Ascending aorta (tissue), 2 donors: ENCODE data around the gene SECTM1. TPM values are rescaled to one million over a fixed set of nuclear protein-coding genes. Genes with fewer than 3 reads are reported as not detected.

Source experiments
- DNase-seq, 2 donors: peaks; one replicate each; pipeline ENCODE4 v3.0.0-alpha.2; 2019; ENCODE audit warnings: low spot score in 2 of 2
- H3K27ac ChIP-seq, 2 donors: fragments of 200-600 bp; sonication (generic); one replicate each; pipeline ENCODE4 v1.5.1; 2016 to 2017; ENCODE audit warnings: mild to moderate bottlenecking in 1 of 2
- H3K27me3 ChIP-seq: fragments of 200-600 bp; sonication (generic); one replicate; pipeline ENCODE4 v1.5.1; 2017
- H3K36me3 ChIP-seq, 2 donors: fragments of 200-600 bp; sonication (generic); one replicate each; pipeline ENCODE4 v1.5.1; 2016
- H3K4me1 ChIP-seq, 2 donors: fragments of 200-600 bp; sonication (generic); one replicate each; pipeline ENCODE4 v1.5.1; 2016 to 2017; ENCODE audit warnings: mild to moderate bottlenecking in 1 of 2
- H3K4me3 ChIP-seq, 2 donors: fragments of 200-600 bp; sonication (generic); one replicate each; pipeline ENCODE4 v1.5.1; 2016 to 2017; ENCODE audit warnings: mild to moderate bottlenecking in 1 of 2
- H3K9me3 ChIP-seq, 2 donors: fragments of 200-600 bp; sonication (generic); one replicate each; pipeline ENCODE4 v1.5.1; 2016
- CTCF ChIP-seq, 3 experiments: fragments of 200-600 bp in 2 of 3; fragments of 450-650 bp in 1 of 3; sonication (generic) in 2 of 3; IDR thresholded peaks; one replicate each; pipeline ENCODE4 v1.5.1; 2016 to 2019; ENCODE audit warnings: antibody characterized with exemption in 3 of 3, mild to moderate bottlenecking in 1 of 3, moderate library complexity in 1 of 3
- intact Hi-C: fragments of 100-400 bp; cut with DNase I; formaldehyde crosslinking; loops from one replicate; pipeline ENCODE4 v1.15.1; 2023
- total RNA-seq: library from RNA; depleted of rRNA; stranded (reverse); fragments of >200 nt; gene quantifications from one replicate; pipeline ENCODE4 v1.1.0, GENCODE V29; 2016

SECTM1 gene
- total RNA-seq, 1 donor from 2014 or later = 49.5 TPM

GRCh38 chr17:82302991-82303943 lies 30.3 kb downstream of the SECTM1 start:
- H3K36me3 ChIP-seq = no peaks in the 10 kb centered on the region
- no peak overlapping the region for H3K4me3 ChIP-seq
- no peaks in the 10 kb centered on the region for H3K27me3 ChIP-seq
- no peak for DNase-seq
- TF ChIP-seq CTCF (IDR thresholded peaks at IDR 0.05) = no peak
- H3K4me1 ChIP-seq = peaks cover 7 to 8% of the 10 kb centered on the region in 2 donors
- intact Hi-C loops = no loop called here
- no peaks in the 10 kb centered on the region for H3K9me3 ChIP-seq
- H3K27ac ChIP-seq = no peak overlapping the region

- Histone ChIP-seq H3K27me3 (no peaks in the 10 kb centered on the region), H3K27ac (no peak overlapping the region), H3K36me3 (no peaks in the 10 kb centered on the region), H3K9me3 (no peaks in the 10 kb centered on the region), H3K4me3 (no peak overlapping the region), H3K4me1 (peaks cover 8 to 14% of the 10 kb centered on the region in 2 donors)
- intact Hi-C loops = no loop called here
- DNase-seq = no peak
- TF ChIP-seq CTCF (IDR thresholded peaks at IDR 0.05) = no peak
Measured at GRCh38 chr17:82302568-82302963, 31.0 kb downstream of the SECTM1 start.

GRCh38 chr17:82301916-82302567 lies 31.5 kb downstream of the SECTM1 start:
- no peak overlapping the region for H3K27ac ChIP-seq
- intact Hi-C loops = no loop called here
- DNase-seq = no peak

GRCh38 chr17:82301300-82301915 lies 32.2 kb downstream of the SECTM1 start:
- no peaks in the 10 kb centered on the region for H3K27me3 ChIP-seq
- intact Hi-C loops = no loop called here
- no peak overlapping the region for H3K27ac ChIP-seq
- peaks cover 12 to 26% of the 10 kb centered on the region in 2 donors for H3K4me1 ChIP-seq
- no peak overlapping the region for H3K4me3 ChIP-seq
- no peak for TF ChIP-seq CTCF (IDR thresholded peaks at IDR 0.05)
- no peaks in the 10 kb centered on the region for H3K9me3 ChIP-seq
- H3K36me3 ChIP-seq = no peaks in the 10 kb centered on the region
- no peak for DNase-seq

More at GRCh38 chr17:82301916-82302567, 31.5 kb downstream of the SECTM1 start:
- H3K4me3 ChIP-seq = no peak overlapping the region
- H3K27me3 ChIP-seq = no peaks in the 10 kb centered on the region
- no peaks in the 10 kb centered on the region for H3K36me3 ChIP-seq
- no peak for TF ChIP-seq CTCF (IDR thresholded peaks at IDR 0.05)
- no peaks in the 10 kb centered on the region for H3K9me3 ChIP-seq
- peaks cover 12 to 19% of the 10 kb centered on the region in 2 donors for H3K4me1 ChIP-seq

- H3K27me3 ChIP-seq = no peaks in the 10 kb centered on the region
- intact Hi-C loops = no loop called here
Measured at GRCh38 chr17:82300707-82301270, 32.8 kb downstream of the SECTM1 start.

More at GRCh38 chr17:82300707-82301270, 32.8 kb downstream of the SECTM1 start:
- DNase-seq = peak in 1 of 2 donors; percentile 81
- Histone ChIP-seq H3K4me1 (peaks cover 12 to 28% of the 10 kb centered on the region in 2 donors), H3K36me3 (no peaks in the 10 kb centered on the region), H3K9me3 (no peaks in the 10 kb centered on the region), H3K4me3 (no peak overlapping the region), H3K27ac (no peak overlapping the region)
- peak; percentile 56 to 72 (median 57) for TF ChIP-seq CTCF (IDR thresholded peaks at IDR 0.05)
